Cardiac fibroblast (primary cell): ENCODE measurements around the gene CLRN3.

Experiments used
- DNase-seq, 2 donors: peaks; one replicate each; pipeline versions ENCODE4 v3.0.0 to v3.0.0-alpha.2; 2010; ENCODE audit warnings: low read depth in 2 of 2
- H3K4me3 ChIP-seq, 2 donors: replicated peaks in 1 of 2; 1 replicate in 1 of 2; 2 replicates in 1 of 2; pipeline ENCODE4 v1.5.1; 2011; ENCODE audit warnings: low read depth in 2 of 2, low read length in 2 of 2, mild to moderate bottlenecking in 2 of 2, moderate library complexity in 1 of 2
- TF ChIP-seq, protein P1 (sequence below): IDR thresholded peaks from one replicate; pipeline ENCODE4 v1.5.1; 2011; ENCODE audit warnings: low read depth, mild to moderate bottlenecking, low read length, inconsistent platforms

CLRN3 gene, protein sequence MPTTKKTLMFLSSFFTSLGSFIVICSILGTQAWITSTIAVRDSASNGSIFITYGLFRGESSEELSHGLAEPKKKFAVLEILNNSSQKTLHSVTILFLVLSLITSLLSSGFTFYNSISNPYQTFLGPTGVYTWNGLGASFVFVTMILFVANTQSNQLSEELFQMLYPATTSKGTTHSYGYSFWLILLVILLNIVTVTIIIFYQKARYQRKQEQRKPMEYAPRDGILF

DNA sequence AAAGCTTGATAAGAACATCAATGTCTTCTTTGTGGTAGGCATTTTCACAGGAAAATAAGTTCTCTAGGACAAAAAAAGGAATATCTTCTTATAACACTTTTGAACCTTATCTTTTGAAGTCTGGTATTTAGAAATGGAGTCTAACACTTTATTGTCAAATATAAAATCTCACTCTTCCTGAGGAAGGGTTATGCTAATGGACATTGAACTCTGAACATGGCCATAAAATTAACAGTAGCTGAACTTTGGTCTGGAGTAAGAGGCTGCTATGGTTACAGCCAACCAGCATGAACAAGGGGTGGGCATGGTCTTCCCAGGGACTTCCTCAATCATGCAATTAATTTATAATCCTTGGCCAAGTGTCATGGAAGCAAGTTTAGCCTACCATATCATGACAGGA, at the start of gene CLRN3:
Gene CLRN3 (minus strand): TSS at position 199 of the 400 bp plus-strand sequence. CDS start 157 bp downstream, at position 42.
- no peak within 1 kb of the TSS for H3K4me3 ChIP-seq
- TF ChIP-seq, protein P1, sequence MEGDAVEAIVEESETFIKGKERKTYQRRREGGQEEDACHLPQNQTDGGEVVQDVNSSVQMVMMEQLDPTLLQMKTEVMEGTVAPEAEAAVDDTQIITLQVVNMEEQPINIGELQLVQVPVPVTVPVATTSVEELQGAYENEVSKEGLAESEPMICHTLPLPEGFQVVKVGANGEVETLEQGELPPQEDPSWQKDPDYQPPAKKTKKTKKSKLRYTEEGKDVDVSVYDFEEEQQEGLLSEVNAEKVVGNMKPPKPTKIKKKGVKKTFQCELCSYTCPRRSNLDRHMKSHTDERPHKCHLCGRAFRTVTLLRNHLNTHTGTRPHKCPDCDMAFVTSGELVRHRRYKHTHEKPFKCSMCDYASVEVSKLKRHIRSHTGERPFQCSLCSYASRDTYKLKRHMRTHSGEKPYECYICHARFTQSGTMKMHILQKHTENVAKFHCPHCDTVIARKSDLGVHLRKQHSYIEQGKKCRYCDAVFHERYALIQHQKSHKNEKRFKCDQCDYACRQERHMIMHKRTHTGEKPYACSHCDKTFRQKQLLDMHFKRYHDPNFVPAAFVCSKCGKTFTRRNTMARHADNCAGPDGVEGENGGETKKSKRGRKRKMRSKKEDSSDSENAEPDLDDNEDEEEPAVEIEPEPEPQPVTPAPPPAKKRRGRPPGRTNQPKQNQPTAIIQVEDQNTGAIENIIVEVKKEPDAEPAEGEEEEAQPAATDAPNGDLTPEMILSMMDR, result no peak
- DNase-seq, result no peak

DNA sequence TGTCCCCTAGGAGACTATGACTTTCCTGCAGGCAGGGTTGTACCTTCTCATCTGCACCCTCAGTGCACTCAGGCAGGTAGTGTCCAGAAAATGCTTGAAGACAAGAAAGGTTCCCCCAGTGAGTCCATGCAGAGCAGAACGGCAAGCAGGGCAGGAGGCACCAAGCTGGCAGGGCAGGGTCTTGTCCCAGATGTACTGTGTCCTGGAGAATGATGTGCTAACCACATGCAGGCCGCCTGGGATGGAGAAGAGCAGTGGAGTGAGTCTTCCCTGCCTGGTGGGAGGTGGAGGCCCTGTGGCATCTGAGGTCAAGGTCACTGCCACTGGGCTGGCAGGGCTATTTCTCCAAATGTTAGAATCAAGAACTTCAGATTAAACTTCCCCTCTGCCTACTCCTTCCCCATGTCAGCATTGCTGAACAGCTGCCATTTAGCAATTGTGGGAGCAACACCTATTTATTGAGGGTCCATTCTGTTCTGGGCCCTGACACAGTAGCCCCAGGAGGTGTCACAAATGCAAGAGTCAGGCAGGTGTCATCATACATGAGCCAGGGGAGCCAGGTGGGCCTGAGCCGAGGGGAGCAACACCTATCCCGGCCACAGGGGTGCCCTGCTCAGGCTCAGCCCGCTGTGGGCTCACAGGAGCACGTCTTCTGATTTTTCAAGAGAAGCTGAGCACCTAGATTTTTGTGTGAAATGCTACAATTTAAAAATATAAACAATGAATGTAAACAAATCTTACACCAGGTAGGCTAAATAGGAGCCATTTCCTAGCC, 48.3 kb upstream of the CLRN3 start:
- no peak overlapping the region for H3K4me3 ChIP-seq
- TF ChIP-seq, protein P1, result no peak
- DNase-seq, result no peak

DNA sequence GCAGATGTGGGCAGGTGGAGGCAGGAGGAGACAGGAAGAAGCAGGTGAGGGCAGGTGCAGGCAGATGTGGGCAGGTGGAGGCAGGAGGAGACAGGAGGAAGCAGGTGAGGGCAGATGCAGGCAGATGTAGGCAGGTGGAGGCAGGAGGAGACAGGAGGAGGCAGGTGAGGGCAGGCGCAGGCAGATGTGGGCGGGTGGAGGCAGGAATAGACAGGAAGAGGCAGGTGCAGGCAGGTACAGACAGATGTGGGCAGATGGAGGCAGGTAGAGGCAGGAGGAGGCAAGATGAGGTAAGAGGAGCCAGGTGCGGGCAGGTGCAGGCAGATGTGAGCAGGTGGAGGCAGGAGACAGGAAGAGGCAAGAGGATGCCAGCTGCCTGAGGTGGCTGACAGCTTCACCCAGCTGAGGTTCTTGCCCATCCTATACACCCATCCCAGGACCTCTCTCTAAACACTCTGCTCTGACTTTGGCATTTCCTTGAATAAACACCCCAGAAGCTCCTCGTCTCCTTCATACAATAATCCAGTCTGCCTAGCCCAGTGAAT, 47.1 kb upstream of the CLRN3 start:
- H3K4me3 ChIP-seq, result no peak overlapping the region
- DNase-seq, result no peak
- TF ChIP-seq, protein P1, result no peak

DNA sequence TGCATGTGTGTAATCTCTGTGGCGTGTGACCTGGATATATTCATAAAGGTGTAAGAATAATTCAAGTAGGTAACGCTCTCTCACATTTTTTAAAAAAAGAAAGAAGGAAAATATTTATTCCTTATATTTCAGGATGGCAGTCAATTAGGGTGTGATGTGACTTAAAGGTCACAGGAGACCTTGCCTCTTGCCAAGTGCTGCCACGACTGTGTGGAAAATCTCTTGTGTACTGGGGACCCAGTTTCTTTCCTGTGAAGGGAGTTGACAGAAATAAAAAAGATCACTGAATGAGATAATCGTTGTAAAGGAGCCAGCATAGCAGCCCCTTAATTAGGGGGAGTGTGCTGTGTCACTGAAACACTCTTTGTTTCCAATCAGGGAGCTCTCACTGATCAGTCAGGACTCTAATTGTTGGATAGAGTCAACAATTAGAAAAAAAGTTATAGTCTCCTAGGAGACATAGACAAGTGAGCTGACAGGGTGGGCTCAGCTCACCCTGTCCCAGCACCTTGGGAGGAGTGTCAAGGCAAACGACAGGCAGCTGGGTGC, 45.2 kb upstream of the CLRN3 start:
- no peak for DNase-seq
- TF ChIP-seq, protein P1, result no peak
- H3K4me3 ChIP-seq, result no peak overlapping the region

DNA sequence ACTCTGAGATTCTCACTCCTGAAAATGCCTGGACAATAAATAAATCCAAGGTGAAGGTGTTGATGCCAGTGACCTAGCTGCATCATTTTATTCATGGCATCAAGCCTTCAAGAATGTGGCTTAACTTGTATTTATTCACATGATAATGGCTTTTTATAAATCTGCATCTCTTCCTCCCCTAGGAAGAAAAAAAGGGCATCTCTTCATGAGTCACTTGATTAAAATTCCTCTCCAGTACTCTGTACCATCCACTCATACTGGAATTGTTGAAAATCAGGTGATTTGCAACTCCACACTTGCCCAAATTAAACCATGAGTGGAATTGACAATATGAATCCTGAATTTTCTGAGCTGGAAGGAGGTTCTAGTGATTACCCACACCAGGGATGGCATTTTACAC, 44.3 kb upstream of the CLRN3 start:
- TF ChIP-seq, protein P1, result no peak
- DNase-seq, result no peak
- no peak overlapping the region for H3K4me3 ChIP-seq

DNA sequence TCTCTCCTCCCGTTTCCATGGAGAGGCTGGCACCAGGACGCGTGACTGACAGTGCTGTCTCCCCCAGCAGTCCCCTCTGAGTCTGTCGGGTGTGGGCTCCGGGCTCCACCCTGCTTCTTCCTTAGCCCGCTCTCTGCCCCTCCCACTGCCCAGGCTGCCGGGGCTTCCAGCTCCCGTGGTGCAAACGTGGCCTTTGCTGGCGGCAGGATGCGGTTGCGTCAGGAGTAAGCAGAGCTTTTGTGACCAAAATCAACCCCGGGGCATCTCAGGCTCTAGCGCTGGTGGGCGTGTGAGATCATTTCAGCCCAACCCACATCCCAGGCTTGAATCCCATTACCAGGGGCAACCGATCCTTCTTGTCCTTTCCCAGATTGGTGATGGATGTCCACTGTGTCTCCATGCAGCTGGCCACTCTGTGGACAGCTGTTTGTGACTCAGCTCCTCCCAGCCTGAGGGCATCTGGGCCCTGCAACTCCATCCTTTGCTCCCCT, 42.4 kb upstream of the CLRN3 start:
- DNase-seq, result no peak
- TF ChIP-seq, protein P1, result no peak
- no peak overlapping the region for H3K4me3 ChIP-seq
